CD4-positive, alpha-beta T cell (primary cell): ENCODE measurements around the gene PLEKHG3. TPM values are rescaled to one million over a fixed set of nuclear protein-coding genes. Genes with fewer than 3 reads are reported as not detected.

Experiments
- ATAC-seq: fragments of 200-7000 bp; cut with Tn5 transposase; one replicate; pipeline ENCODE4 v1.10.0; 2022; ENCODE audit warnings: mild to moderate bottlenecking; ENCODE audit not compliant: poor library complexity
- CTCF ChIA-PET: fragments of 350-600 bp; sonication (Branson Sonifier 250); formaldehyde crosslinking; loops from one replicate; lab custom pipeline; 2021; ENCODE audit warnings: antibody characterized with exemption, inconsistent platforms; lab: Charles Lee
- POLR2A ChIA-PET: fragments of 350-600 bp; sonication (Branson Sonifier 250); formaldehyde crosslinking; loops from one replicate; lab custom pipeline; 2021; ENCODE audit warnings: antibody characterized with exemption, inconsistent platforms; lab: Charles Lee
- DNase-seq, 14 experiments: peaks; one replicate each; pipeline ENCODE4 v3.0.0-alpha.2; 2013 to 2020; ENCODE audit warnings: mixed read lengths in 2 of 14
- H3K27ac ChIP-seq, 2 donors: one replicate each; pipeline versions ENCODE4 v1.5.1 to v1.7.0; 2013; ENCODE audit warnings: low read length in 2 of 2, low read depth in 1 of 2, mild to moderate bottlenecking in 1 of 2
- H3K27me3 ChIP-seq, 2 experiments: 1 replicate in 1 of 2; 2 replicates in 1 of 2; pipeline versions ENCODE4 v1.6.1 to v1.7.0; 2013; ENCODE audit warnings: low read length in 2 of 2, control low read depth in 1 of 2, mild to moderate bottlenecking in 1 of 2, moderate library complexity in 1 of 2; ENCODE audit not compliant: insufficient read depth in 2 of 2, control insufficient read depth in 1 of 2
- H3K36me3 ChIP-seq: one replicate; pipeline ENCODE4 v1.6.1; 2013; ENCODE audit warnings: low read length, control low read depth; ENCODE audit not compliant: insufficient read depth
- H3K4me1 ChIP-seq: one replicate; pipeline ENCODE4 v1.6.1; 2013; ENCODE audit warnings: low read length, control low read depth; ENCODE audit not compliant: insufficient read depth
- H3K4me3 ChIP-seq: one replicate; pipeline ENCODE4 v1.5.1; 2013; ENCODE audit warnings: mild to moderate bottlenecking, low read length, moderate library complexity
- H3K9me3 ChIP-seq, 2 experiments: 1 replicate in 1 of 2; 2 replicates in 1 of 2; pipeline versions ENCODE4 v1.6.1 to v1.7.0; 2013; ENCODE audit warnings: low read length in 2 of 2, mild to moderate bottlenecking in 2 of 2, control low read depth in 1 of 2, moderate library complexity in 1 of 2; ENCODE audit not compliant: control insufficient read depth in 1 of 2, insufficient read depth in 1 of 2
- H3K27ac Mint-ChIP-seq: one replicate; pipeline ENCODE4 v1.8.0; 2020; ENCODE audit warnings: mixed read lengths
- H3K27me3 Mint-ChIP-seq: one replicate; pipeline ENCODE4 v1.8.0; 2021; ENCODE audit warnings: mixed read lengths
- H3K36me3 Mint-ChIP-seq: one replicate; pipeline ENCODE4 v1.8.0; 2021; ENCODE audit warnings: low read depth, mixed read lengths
- H3K4me1 Mint-ChIP-seq: one replicate; pipeline ENCODE4 v1.8.0; 2021; ENCODE audit warnings: low read depth, mixed read lengths
- H3K4me3 Mint-ChIP-seq: one replicate; pipeline ENCODE4 v1.8.0; 2020; ENCODE audit warnings: mild to moderate bottlenecking, mixed read lengths
- H3K9me3 Mint-ChIP-seq: one replicate; pipeline ENCODE4 v1.8.0; 2020; ENCODE audit warnings: mixed read lengths
- CTCF ChIP-seq: fragments of 200-600 bp; IDR thresholded peaks from one replicate; pipeline ENCODE4 v1.8.0; 2022; ENCODE audit warnings: antibody characterized with exemption, mild to moderate bottlenecking
- intact Hi-C, 2 experiments: fragments of 100-400 bp; cut with DNase I in 1 of 2; cut with micrococcal nuclease in 1 of 2; formaldehyde crosslinking; loops; one replicate each; pipeline versions ENCODE4 v1.15.1 to v1.9.0; 2023 to 2025; cut with DNase I, micrococcal nuclease
- total RNA-seq, 174 experiments: library from RNA in 2 of 174; stranded (reverse) in 2 of 174; gene quantifications; one replicate each; pipeline ENCODE4 v1.2.3 and lab custom pipeline; 2021 to 2026

The PLEKHG3 gene
- total RNA-seq, 2 experiments from 2014 or later, result 12.1 to 13.3 TPM

GRCh38 chr14:64722842-64723447 lies 18.7 kb downstream of the PLEKHG3 start:
- ATAC-seq (peak; percentile 73), DNase-seq (peak in 7 of 14 experiments; percentile 20 to 84 (median 48))
- Histone ChIP-seq H3K36me3 (peaks cover 1% of the 10 kb centered on the region), H3K9me3 (no peaks in the 10 kb centered on the region), H3K27ac (peak overlapping the region; percentile 18 to 73), H3K27me3 (no peaks in the 10 kb centered on the region), H3K4me1 (peaks cover 100% of the 10 kb centered on the region), H3K4me3 (peak overlapping the region; percentile 29)
- no peaks in the 10 kb centered on the region for H3K9me3 Mint-ChIP-seq
- H3K27ac Mint-ChIP-seq, result peak overlapping the region; percentile 82
- intact Hi-C loops, result loop anchor here in 1 of 2 experiments (2.0 kb wide), 1 partner anchor 18 kb away; the partner anchor contains the start of gene PLEKHG3
- CTCF ChIA-PET, result interaction anchor here (1.3 to 2.5 kb wide), 2 partner anchors 38 to 169 kb away, joined by 3 to 6 read pairs; no protein-coding TSS in a partner anchor
- H3K4me3 Mint-ChIP-seq, result peak overlapping the region; percentile 64
- H3K4me1 Mint-ChIP-seq, result peaks cover 92% of the 10 kb centered on the region
- H3K27me3 Mint-ChIP-seq, result no peaks in the 10 kb centered on the region
- POLR2A ChIA-PET, result interaction anchor here (0.7 to 3.6 kb wide), 3 partner anchors 14 to 36 kb away, joined by 3 to 18 read pairs (median 3); no protein-coding TSS in a partner anchor
- peaks cover 1% of the 10 kb centered on the region for H3K36me3 Mint-ChIP-seq
- no peak for TF ChIP-seq CTCF

GRCh38 chr14:64723691-64724577 lies 19.7 kb downstream of the PLEKHG3 start:
- peak overlapping the region; percentile 82 for H3K27ac Mint-ChIP-seq
- Histone ChIP-seq H3K4me3 (no peak overlapping the region), H3K9me3 (no peaks in the 10 kb centered on the region), H3K4me1 (peaks cover 100% of the 10 kb centered on the region), H3K27me3 (no peaks in the 10 kb centered on the region), H3K36me3 (peaks cover 8% of the 10 kb centered on the region), H3K27ac (peak overlapping the region; percentile 22 to 73)
- peaks cover 92% of the 10 kb centered on the region for H3K4me1 Mint-ChIP-seq
- intact Hi-C loops, result loop anchor here in 1 of 2 experiments (2.0 kb wide), 1 partner anchor 19 kb away; the partner anchor contains the start of gene PLEKHG3
- H3K27me3 Mint-ChIP-seq, result no peaks in the 10 kb centered on the region
- H3K4me3 Mint-ChIP-seq, result peak overlapping the region; percentile 69
- POLR2A ChIA-PET, result interaction anchor here (0.7 to 3.6 kb wide), 3 partner anchors 15 to 27 kb away, joined by 3 to 18 read pairs (median 5); no protein-coding TSS in a partner anchor
- CTCF ChIA-PET, result interaction anchor here (1.3 to 2.5 kb wide), 2 partner anchors 37 to 168 kb away, joined by 3 to 6 read pairs; no protein-coding TSS in a partner anchor
- H3K36me3 Mint-ChIP-seq, result no peaks in the 10 kb centered on the region
- peak in 4 of 14 experiments; percentile 32 to 70 (median 62) for DNase-seq
- no peaks in the 10 kb centered on the region for H3K9me3 Mint-ChIP-seq
- peak; percentile 41 for ATAC-seq
- TF ChIP-seq CTCF, result no peak

GRCh38 chr14:64724578-64724930 lies 20.3 kb downstream of the PLEKHG3 start:
- no peaks in the 10 kb centered on the region for H3K9me3 Mint-ChIP-seq
- Histone ChIP-seq H3K27ac (peak overlapping the region in 1 of 2 donors; percentile 73), H3K9me3 (no peaks in the 10 kb centered on the region), H3K4me3 (no peak overlapping the region), H3K4me1 (peaks cover 100% of the 10 kb centered on the region), H3K27me3 (no peaks in the 10 kb centered on the region), H3K36me3 (peaks cover 9% of the 10 kb centered on the region)
- no peaks in the 10 kb centered on the region for H3K27me3 Mint-ChIP-seq
- DNase-seq (no peak), ATAC-seq (no peak)
- no peak for TF ChIP-seq CTCF
- peak overlapping the region; percentile 82 for H3K27ac Mint-ChIP-seq
- CTCF ChIA-PET, result interaction anchor here (1.3 to 2.5 kb wide), 2 partner anchors 36 to 167 kb away, joined by 3 to 6 read pairs; no protein-coding TSS in a partner anchor
- H3K4me1 Mint-ChIP-seq, result peaks cover 95% of the 10 kb centered on the region
- no peaks in the 10 kb centered on the region for H3K36me3 Mint-ChIP-seq
- POLR2A ChIA-PET, result interaction anchor here (1.0 to 3.6 kb wide), 2 partner anchors 16 to 25 kb away, joined by 5 to 18 read pairs; no protein-coding TSS in a partner anchor
- intact Hi-C loops, result no loop called here
- peak overlapping the region; percentile 69 for H3K4me3 Mint-ChIP-seq
